Activated CD4-positive, alpha-beta T cell treated with anti-CD3 and anti-CD28 coated beads, Interleukin-2, amount 50 U/mL, for 1 hour (primary cell): ENCODE measurements around the gene TMED1.

Source experiments
- DNase-seq: peaks from one replicate; pipeline ENCODE4 v3.0.0-alpha.2; 2020

The TMED1 gene

DNA sequence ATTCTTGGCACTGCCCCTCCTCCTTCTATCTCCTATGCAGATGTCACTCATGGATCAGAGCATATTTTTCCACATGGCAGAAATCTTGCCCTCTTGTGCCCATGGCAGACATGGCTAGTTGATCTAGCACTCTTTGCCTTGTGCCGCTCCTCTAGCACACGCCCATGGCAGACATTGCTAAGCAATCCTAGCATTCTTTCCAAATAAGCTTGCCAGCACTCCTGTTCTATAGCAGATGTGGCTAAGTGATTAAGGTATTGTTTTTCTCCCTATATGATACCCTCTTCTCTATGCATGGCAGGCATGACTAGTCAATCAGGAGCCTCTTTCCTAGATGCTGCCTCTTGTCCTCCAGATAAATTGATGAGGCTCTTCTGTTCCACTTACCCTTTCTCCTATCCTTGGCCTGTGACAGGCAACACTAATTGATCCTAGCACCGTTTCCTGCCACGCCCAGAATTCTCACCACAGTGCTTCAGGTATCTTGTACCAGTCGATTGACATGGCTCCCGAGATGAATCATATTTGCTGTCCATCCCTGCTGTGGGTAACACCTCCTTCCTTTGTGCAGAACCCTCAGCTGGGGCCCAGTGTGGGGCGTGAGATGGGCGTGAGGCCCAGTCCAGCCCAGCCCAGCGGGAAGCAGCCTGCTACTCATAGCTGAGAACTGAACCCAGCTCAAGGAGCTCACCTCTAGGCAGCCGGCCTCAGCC, 26.9 kb downstream of the TMED1 start:
- peak; percentile 39 for DNase-seq

GRCh38 chr19:10805758-10806247, 30.2 kb downstream of the TMED1 start:
- no peak for DNase-seq

- no peak for DNase-seq
Measured at GRCh38 chr19:10805065-10805757, 30.8 kb downstream of the TMED1 start.

- no peak for DNase-seq
Measured at GRCh38 chr19:10803252-10803651, 32.8 kb downstream of the TMED1 start.

- no peak for DNase-seq
Measured at GRCh38 chr19:10802479-10802878, 33.5 kb downstream of the TMED1 start.

DNA sequence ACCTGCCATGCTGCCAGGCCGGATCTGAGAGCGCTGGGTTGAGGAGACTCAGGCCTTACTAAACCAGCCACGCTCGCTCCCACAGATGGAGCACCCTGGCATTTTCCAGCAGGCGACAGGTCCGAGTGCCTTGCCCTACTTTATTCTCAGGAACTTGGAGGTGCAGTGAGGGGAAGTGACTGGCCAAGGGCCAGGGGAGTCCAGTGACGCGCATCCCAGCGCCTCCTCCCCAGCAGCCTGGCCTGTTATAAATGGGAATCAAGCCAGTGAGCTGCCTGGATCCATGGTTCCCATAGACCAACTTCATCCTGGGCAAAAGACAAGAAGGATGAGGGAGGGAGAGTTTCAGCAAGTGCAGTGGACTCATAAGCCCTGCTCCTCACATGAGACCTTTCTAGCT, 35.5 kb downstream of the TMED1 start:
- DNase-seq, result no peak

- peak; percentile 77 for DNase-seq
Measured at GRCh38 chr19:10797541-10798256, 38.3 kb downstream of the TMED1 start.

GRCh38 chr19:10797078-10797477, 38.9 kb downstream of the TMED1 start:
- peak; percentile 48 for DNase-seq

DNA sequence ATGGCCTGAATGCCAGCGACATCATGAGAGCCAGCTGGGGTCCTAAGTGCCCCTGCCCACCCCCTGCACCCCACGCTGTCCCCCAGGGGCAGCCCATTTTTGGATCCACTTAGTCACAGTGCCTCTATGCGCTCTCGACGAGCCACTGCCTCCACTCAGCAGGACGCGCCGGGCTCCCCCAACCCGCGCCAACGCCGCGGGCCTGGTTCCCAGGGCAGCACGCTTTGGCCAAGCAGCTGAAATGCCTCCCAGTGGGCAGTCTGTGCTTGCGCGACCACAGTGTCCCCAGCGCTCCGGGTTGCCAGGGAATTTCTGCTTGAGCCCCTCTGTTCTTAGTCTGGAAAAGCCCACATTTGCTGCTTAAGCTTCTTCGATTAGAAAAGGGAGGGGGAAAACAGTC, 39.4 kb downstream of the TMED1 start:
- DNase-seq, result no peak

- no peak for DNase-seq
Measured at GRCh38 chr19:10789866-10790265, 46.1 kb downstream of the TMED1 start.

DNA sequence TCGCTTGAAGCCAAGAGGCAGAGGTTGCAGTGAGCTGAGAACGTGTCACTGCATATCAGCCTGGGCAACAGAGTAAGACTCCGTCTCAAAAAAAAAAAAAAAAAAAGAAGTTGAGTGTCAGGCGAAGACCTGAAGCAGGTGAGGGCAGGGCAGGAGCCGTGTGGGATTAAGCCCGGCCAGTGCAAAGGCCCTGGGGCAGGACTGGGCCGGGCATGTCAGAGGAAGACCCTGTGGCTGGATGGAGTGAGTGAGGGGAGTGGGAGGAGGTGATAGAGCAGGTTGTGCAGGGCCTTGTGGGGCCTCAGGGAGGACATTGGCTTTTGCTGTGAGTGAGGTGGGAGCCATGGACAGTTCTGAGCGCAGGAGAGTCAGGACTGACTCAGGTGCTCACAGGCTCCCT, 47.9 kb downstream of the TMED1 start:
- DNase-seq, result no peak

GRCh38 chr19:10784257-10784656, 51.8 kb downstream of the TMED1 start:
- DNase-seq, result no peak

DNA sequence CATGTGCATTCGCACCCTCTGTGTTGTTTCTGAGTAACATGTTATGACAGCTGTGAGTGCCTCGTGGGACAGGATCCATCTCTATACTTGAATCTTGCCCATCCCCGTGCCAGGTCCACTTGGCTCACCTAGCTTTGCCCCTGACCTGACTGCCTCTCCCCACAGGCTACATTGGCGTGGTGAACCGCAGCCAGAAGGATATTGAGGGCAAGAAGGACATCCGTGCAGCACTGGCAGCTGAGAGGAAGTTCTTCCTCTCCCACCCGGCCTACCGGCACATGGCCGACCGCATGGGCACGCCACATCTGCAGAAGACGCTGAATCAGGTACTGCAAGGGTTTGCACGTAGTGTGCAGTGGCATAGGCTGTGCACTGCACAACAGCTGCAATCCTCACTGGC, 53.2 kb downstream of the TMED1 start:
- DNase-seq, result no peak
